ENCODE data around the gene PSEN1.

The PSEN1 gene

GRCh38 chr14:73258845-73259611 lies 122.7 kb downstream of the PSEN1 start:
- DNase-seq = no peak

GRCh38 chr14:73259837-73260236 lies 123.5 kb downstream of the PSEN1 start:
- no peak for DNase-seq

- no peak for DNase-seq
These were observed 124.3 kb downstream of the PSEN1 start for GRCh38 chr14:73260574-73260973.

- DNase-seq = no peak
These were observed 124.8 kb downstream of the PSEN1 start for GRCh38 chr14:73261075-73261474.

- no peak for DNase-seq
These were observed 125.5 kb downstream of the PSEN1 start for GRCh38 chr14:73261520-73262426.

GRCh38 chr14:73262427-73263183 lies 126.3 kb downstream of the PSEN1 start:
- no peak for DNase-seq

- no peak for DNase-seq
These were observed 127.3 kb downstream of the PSEN1 start for GRCh38 chr14:73263606-73264005.

- no peak for DNase-seq
These were observed 128.0 kb downstream of the PSEN1 start for GRCh38 chr14:73264080-73264884.

- no peak for DNase-seq
These were observed 128.8 kb downstream of the PSEN1 start for GRCh38 chr14:73264885-73265720.

- no peak for DNase-seq
These were observed 129.4 kb downstream of the PSEN1 start for GRCh38 chr14:73265721-73266046.

GRCh38 chr14:73266317-73266716 lies 130.0 kb downstream of the PSEN1 start:
- DNase-seq = no peak

- no peak for DNase-seq
These were observed 131.2 kb downstream of the PSEN1 start for GRCh38 chr14:73267474-73267873.

GRCh38 chr14:73269729-73270531 lies 133.6 kb downstream of the PSEN1 start:
- peak; percentile 65 for DNase-seq

- no peak for DNase-seq
These were observed 136.1 kb downstream of the PSEN1 start for GRCh38 chr14:73272393-73272792.

Data from eye (tissue), 1 donor.